ENCODE results near the gene SPIRE2. TPM values are rescaled to one million over a fixed set of nuclear protein-coding genes. Genes with fewer than 3 reads are reported as not detected.
A peak's percentile ranks its signal among the peaks of the same experiment; 100 is the strongest.

The SPIRE2 gene
- total RNA-seq, 1 donor from 2014 or later = 1.4 TPM

DNA sequence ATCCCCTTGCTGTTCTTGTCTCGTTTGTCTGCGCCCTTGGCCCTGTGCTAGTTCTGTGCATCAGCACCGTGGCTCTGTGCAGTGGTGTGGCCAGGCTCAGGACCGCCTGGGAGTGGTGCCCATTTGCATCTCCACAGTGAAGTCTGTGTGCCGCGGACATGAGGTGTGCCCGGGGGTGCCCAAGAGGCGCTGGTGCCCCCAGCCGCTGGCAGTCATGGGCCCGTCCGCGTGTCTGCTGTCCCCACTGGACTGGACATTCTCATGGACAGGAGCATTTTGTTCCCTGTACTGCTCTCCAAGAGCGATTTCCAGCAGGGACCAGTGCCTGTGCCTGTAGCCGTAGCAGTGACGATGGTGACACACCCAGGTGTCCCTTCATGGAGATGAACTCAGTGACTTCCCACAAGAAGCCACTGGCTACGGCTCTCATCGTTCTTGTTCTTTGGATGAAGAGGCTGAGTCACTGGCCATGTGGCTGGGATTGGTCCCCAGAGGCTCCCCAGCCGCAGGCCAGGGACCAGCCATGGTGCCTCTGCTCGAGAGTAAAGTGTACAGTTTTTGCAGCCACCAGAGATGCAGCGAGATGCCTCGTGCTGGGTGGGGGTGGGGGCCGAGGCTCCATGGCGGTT is 77.3 kb downstream of the SPIRE2 start:
- Mint-ChIP-seq H3K4me3 (ENCODE audit: unreplicated experiment) (no peak overlapping the region), H3K27me3 (ENCODE audit: low read depth) (no peaks in the 10 kb centered on the region), H3K27ac (ENCODE audit: unreplicated experiment) (no peak overlapping the region), H3K9me3 (ENCODE audit: low read depth) (no peaks in the 10 kb centered on the region), H3K4me1 (ENCODE audit: low read depth) (peaks cover 2% of the 10 kb centered on the region), H3K36me3 (ENCODE audit: low read depth) (peaks cover 28% of the 10 kb centered on the region)
- DNase-seq (ENCODE audit: low spot score) = no peak
- TF ChIP-seq, protein P1, sequence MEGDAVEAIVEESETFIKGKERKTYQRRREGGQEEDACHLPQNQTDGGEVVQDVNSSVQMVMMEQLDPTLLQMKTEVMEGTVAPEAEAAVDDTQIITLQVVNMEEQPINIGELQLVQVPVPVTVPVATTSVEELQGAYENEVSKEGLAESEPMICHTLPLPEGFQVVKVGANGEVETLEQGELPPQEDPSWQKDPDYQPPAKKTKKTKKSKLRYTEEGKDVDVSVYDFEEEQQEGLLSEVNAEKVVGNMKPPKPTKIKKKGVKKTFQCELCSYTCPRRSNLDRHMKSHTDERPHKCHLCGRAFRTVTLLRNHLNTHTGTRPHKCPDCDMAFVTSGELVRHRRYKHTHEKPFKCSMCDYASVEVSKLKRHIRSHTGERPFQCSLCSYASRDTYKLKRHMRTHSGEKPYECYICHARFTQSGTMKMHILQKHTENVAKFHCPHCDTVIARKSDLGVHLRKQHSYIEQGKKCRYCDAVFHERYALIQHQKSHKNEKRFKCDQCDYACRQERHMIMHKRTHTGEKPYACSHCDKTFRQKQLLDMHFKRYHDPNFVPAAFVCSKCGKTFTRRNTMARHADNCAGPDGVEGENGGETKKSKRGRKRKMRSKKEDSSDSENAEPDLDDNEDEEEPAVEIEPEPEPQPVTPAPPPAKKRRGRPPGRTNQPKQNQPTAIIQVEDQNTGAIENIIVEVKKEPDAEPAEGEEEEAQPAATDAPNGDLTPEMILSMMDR (IDR thresholded peaks at IDR 0.05) = no peak

DNA sequence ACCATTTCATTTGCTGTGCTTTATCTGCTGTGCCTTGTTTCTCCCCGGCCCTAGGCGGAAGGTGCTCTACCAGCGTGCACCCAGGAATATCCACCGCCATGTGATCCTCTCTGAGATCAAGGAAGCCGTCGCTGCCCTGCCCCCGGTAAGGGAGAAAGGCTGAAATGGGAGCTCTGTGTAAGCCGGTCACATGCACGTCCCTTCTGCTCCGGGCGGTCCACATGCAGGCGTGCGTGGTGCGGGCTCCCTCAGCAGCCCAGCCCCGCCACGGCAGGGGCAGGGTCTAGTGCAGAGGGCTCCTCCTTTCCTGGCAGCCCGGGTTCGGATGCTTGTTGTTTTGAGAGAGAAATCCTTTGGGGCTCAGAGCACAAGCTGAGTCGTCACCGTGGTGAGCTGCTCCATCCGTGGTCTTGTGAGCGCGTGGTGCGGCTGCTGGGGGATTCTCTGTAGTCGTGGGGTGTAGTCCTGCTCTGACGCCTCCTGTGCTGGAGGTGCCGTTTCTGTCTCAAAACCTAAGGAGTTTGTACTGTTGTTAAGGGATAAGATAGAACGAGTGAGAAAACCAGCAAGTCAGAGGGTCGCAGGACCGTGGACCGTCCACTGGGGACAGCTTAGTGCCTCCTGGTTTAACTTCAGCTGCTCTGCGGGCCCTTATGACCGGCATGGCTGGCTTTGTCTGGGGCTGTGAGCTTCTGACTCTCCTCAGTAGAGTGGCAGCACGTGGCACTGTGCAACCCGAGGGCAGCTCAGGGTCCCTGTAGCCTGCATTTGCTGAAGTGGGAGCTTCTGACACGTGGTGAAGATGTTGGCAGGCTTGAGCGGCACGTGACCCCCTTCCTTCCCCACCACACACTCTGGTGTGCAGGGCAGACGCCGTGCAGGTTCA is 78.1 kb downstream of the SPIRE2 start:
- DNase-seq (ENCODE audit: low spot score) = no peak
- H3K27ac Mint-ChIP-seq (ENCODE audit: unreplicated experiment) = peak overlapping the region; percentile 22

GRCh38 chr16:89907055-89907814 is 79.0 kb downstream of the SPIRE2 start:
- Mint-ChIP-seq H3K27ac (ENCODE audit: unreplicated experiment) (no peak overlapping the region), H3K36me3 (ENCODE audit: low read depth) (peaks cover 32% of the 10 kb centered on the region), H3K4me1 (ENCODE audit: low read depth) (peaks cover 2% of the 10 kb centered on the region), H3K27me3 (ENCODE audit: low read depth) (no peaks in the 10 kb centered on the region), H3K9me3 (ENCODE audit: low read depth) (no peaks in the 10 kb centered on the region), H3K4me3 (ENCODE audit: unreplicated experiment) (no peak overlapping the region)
- DNase-seq (ENCODE audit: low spot score) = no peak
- TF ChIP-seq, protein P1 (IDR thresholded peaks at IDR 0.05) = no peak

More for the DNA sequence above, 78.1 kb downstream of the SPIRE2 start:
- no peaks in the 10 kb centered on the region for H3K9me3 Mint-ChIP-seq (ENCODE audit: low read depth)
- no peak overlapping the region for H3K4me3 Mint-ChIP-seq (ENCODE audit: unreplicated experiment)
- H3K27me3 Mint-ChIP-seq (ENCODE audit: low read depth) = no peaks in the 10 kb centered on the region
- peaks cover 28% of the 10 kb centered on the region for H3K36me3 Mint-ChIP-seq (ENCODE audit: low read depth)
- peaks cover 2% of the 10 kb centered on the region for H3K4me1 Mint-ChIP-seq (ENCODE audit: low read depth)
- TF ChIP-seq, protein P1 (IDR thresholded peaks at IDR 0.05) = no peak

GRCh38 chr16:89908236-89908635 is 80.0 kb downstream of the SPIRE2 start:
- TF ChIP-seq, protein P1 (IDR thresholded peaks at IDR 0.05) = no peak
- H3K27ac Mint-ChIP-seq (ENCODE audit: unreplicated experiment) = no peak overlapping the region
- no peak overlapping the region for H3K4me3 Mint-ChIP-seq (ENCODE audit: unreplicated experiment)
- H3K9me3 Mint-ChIP-seq (ENCODE audit: low read depth) = no peaks in the 10 kb centered on the region
- no peak for DNase-seq (ENCODE audit: low spot score)
- H3K4me1 Mint-ChIP-seq (ENCODE audit: low read depth) = peaks cover 2% of the 10 kb centered on the region
- H3K36me3 Mint-ChIP-seq (ENCODE audit: low read depth) = peaks cover 32% of the 10 kb centered on the region
- no peaks in the 10 kb centered on the region for H3K27me3 Mint-ChIP-seq (ENCODE audit: low read depth)

All from chondrocyte (in vitro differentiated cells).